HepG2 (cell line): ENCODE measurements around the gene SOAT1. TPM values are rescaled to one million over a fixed set of nuclear protein-coding genes. Genes with fewer than 3 reads are reported as not detected.
A peak's percentile ranks its signal among the peaks of the same experiment; 100 is the strongest.

Source experiments
- BORCS8-MEF2B ChIP-seq: sonication (generic); formaldehyde crosslinking; IDR thresholded peaks from 2 replicates; pipeline ENCODE4 v1.8.0; 2022; ENCODE audit warnings: mild to moderate bottlenecking, missing genetic modification reagents
- KLF15 ChIP-seq: sonication (generic); formaldehyde crosslinking; IDR thresholded peaks from 2 replicates; pipeline ENCODE4 v1.8.1; 2023; ENCODE audit warnings: borderline replicate concordance, mild to moderate bottlenecking, inconsistent platforms, missing genetic modification reagents, mixed read lengths
- KLF6 ChIP-seq: IDR thresholded peaks from 2 replicates; pipeline ENCODE4 v1.8.0; 2016; ENCODE audit warnings: missing biosample characterization, missing genetic modification reagents
- MEIS1 ChIP-seq: sonication (generic); formaldehyde crosslinking; IDR thresholded peaks from 2 replicates; pipeline ENCODE4 v1.9.0; 2021; ENCODE audit warnings: mild to moderate bottlenecking, missing genetic modification reagents, moderate library complexity, borderline replicate concordance
- NR2C2 ChIP-seq: sonication (generic); formaldehyde crosslinking; IDR thresholded peaks from 2 replicates; pipeline ENCODE4 v1.4.0; 2020; ENCODE audit warnings: missing genetic modification reagents, mild to moderate bottlenecking, moderate library complexity, borderline replicate concordance
- RBM39 ChIP-seq: fragments of 200-400 bp; formaldehyde crosslinking; IDR thresholded peaks from one replicate; pipeline ENCODE4 v1.6.1; 2018; ENCODE audit warnings: antibody characterized with exemption, mild to moderate bottlenecking, low read depth, low read length; ENCODE audit not compliant: poor library complexity, severe bottlenecking
- SALL1 ChIP-seq: sonication (generic); formaldehyde crosslinking; IDR thresholded peaks from 2 replicates; pipeline ENCODE4 v1.8.0; 2022; ENCODE audit warnings: mild to moderate bottlenecking, missing genetic modification reagents
- TOE1 ChIP-seq: sonication (generic); formaldehyde crosslinking; IDR thresholded peaks from 2 replicates; pipeline ENCODE4 v1.4.0; 2020; ENCODE audit warnings: mild to moderate bottlenecking, missing genetic modification reagents
- ZNF407 ChIP-seq: sonication (generic); formaldehyde crosslinking; IDR thresholded peaks from one replicate; pipeline ENCODE4 v1.5.1; 2020; ENCODE audit warnings: mild to moderate bottlenecking, missing genetic modification reagents; ENCODE audit errors: not compliant biosample characterization
- ZNF724P ChIP-seq: sonication (generic); formaldehyde crosslinking; IDR thresholded peaks from 2 replicates; pipeline ENCODE4 v1.8.0; 2022; ENCODE audit warnings: missing genetic modification reagents, borderline replicate concordance
- polyA plus RNA-seq, 8 experiments: library from polyadenylated mRNA; depleted of rRNA in 3 of 8; stranded (reverse) in 7 of 8; unstranded in 1 of 8; fragments of >200 nt; fragmentation: Illumina TruSeq in 4 of 8; extraction: Trizol in 4 of 8; gene quantifications; 2 replicates each; pipeline versions ENCODE4 v1.2.1 to v1.2.3, GENCODE V29; 2011 to 2016; ENCODE audit warnings: low read depth in 4 of 8, missing spikeins in 1 of 8, mixed read lengths in 1 of 8; ENCODE audit not compliant: insufficient read depth in 1 of 8
- total RNA-seq, 5 experiments: library from RNA; depleted of rRNA; stranded (reverse); fragments of >200 nt; fragmentation: Illumina TruSeq; extraction: Trizol; gene quantifications; 2 replicates each; pipeline ENCODE4 v1.2.3, GENCODE V29; 2016; ENCODE audit warnings: low read depth in 1 of 5
- TF ChIP-seq, protein P1 (sequence below), 2 experiments: sonication (generic) in 1 of 2; formaldehyde crosslinking in 1 of 2; IDR thresholded peaks; 2 replicates each; pipeline versions ENCODE4 v1.4.0 to v1.6.1; 2018 to 2020; ENCODE audit warnings: missing genetic modification reagents in 2 of 2, borderline replicate concordance in 1 of 2, low read depth in 1 of 2, mild to moderate bottlenecking in 1 of 2, missing biosample characterization in 1 of 2
- TF ChIP-seq, protein P2 (sequence below): IDR thresholded peaks from 2 replicates; pipeline ENCODE4 v1.6.1; 2018; ENCODE audit warnings: missing genetic modification reagents, mild to moderate bottlenecking, missing compliant biosample characterization
- TF ChIP-seq, protein P3 (sequence below): sonication (generic); formaldehyde crosslinking; IDR thresholded peaks from 2 replicates; pipeline ENCODE4 v1.5.0; 2020; ENCODE audit warnings: mild to moderate bottlenecking, missing genetic modification reagents

The SOAT1 gene
- total and polyA plus RNA-seq, 2 of the 13 experiments (the other 11 are each of a cell fraction or from before 2014, with no cell fraction given) = 22.3 to 52.0 TPM

DNA sequence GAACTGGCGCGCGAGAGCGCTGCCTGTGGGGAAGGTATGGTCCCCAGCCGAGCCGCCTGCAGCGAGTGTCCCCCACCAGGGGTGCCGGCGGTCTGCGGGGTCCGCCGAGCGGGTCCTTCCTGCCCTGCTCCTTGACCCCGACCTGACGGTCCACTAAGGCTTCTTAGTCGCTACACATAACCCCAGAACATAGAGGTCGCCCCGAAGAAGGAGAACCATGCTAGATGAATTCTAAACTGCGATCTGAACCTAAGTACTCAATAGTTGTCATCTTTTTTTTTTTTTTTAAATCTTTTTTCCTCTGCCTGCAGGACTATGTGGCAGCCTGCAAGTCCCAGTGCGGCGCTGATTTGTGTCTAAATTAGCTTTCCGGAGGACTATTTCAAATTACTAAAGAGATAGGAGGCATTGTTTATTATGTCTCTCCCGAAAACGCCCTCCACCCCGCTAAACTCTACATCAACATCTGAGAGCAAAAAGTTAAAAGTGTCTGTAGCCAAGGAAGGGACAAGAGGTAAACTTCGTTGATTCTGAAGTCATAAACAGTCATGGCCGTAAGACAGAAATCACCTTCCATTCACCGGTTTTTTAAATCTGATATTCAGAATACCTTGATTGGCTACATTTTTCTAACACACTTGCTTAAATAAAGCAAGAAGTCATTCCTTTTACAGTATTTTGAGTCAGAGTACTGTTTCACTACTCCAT, 72.7 kb downstream of the SOAT1 start (continued):
- TF ChIP-seq, protein P1, sequence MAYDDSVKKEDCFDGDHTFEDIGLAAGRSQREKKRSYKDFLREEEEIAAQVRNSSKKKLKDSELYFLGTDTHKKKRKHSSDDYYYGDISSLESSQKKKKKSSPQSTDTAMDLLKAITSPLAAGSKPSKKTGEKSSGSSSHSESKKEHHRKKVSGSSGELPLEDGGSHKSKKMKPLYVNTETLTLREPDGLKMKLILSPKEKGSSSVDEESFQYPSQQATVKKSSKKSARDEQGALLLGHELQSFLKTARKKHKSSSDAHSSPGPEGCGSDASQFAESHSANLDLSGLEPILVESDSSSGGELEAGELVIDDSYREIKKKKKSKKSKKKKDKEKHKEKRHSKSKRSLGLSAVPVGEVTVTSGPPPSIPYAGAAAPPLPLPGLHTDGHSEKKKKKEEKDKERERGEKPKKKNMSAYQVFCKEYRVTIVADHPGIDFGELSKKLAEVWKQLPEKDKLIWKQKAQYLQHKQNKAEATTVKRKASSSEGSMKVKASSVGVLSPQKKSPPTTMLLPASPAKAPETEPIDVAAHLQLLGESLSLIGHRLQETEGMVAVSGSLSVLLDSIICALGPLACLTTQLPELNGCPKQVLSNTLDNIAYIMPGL (CRISPR knock-in tag; IDR thresholded peaks at IDR 0.05; ENCODE audit: borderline replicate concordance in 1 of 2, low read depth in 1 of 2) = no peak
- no peak for TF ChIP-seq KLF15 (CRISPR knock-in tag)
- 0 out of 2 replicates have a peak, but pooled peaks have one; percentile 3 for TF ChIP-seq SALL1
- no peak for TF ChIP-seq RBM39
- TF ChIP-seq, protein P2, sequence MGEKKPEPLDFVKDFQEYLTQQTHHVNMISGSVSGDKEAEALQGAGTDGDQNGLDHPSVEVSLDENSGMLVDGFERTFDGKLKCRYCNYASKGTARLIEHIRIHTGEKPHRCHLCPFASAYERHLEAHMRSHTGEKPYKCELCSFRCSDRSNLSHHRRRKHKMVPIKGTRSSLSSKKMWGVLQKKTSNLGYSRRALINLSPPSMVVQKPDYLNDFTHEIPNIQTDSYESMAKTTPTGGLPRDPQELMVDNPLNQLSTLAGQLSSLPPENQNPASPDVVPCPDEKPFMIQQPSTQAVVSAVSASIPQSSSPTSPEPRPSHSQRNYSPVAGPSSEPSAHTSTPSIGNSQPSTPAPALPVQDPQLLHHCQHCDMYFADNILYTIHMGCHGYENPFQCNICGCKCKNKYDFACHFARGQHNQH (CRISPR knock-in tag) = no peak
- TF ChIP-seq MEIS1 (CRISPR knock-in tag) = 0 out of 2 replicates have a peak, but pooled peaks have one; percentile 37
- TF ChIP-seq NR2C2 = no peak; the same call in 1 of the 2 replicates
- no peak for TF ChIP-seq BORCS8-MEF2B
- no peak for TF ChIP-seq ZNF724P
- no peak; the same call in 1 of the 2 replicates for TF ChIP-seq KLF6
- no peak for TF ChIP-seq ZNF407 (CRISPR knock-in tag)
- TF ChIP-seq, protein P3, sequence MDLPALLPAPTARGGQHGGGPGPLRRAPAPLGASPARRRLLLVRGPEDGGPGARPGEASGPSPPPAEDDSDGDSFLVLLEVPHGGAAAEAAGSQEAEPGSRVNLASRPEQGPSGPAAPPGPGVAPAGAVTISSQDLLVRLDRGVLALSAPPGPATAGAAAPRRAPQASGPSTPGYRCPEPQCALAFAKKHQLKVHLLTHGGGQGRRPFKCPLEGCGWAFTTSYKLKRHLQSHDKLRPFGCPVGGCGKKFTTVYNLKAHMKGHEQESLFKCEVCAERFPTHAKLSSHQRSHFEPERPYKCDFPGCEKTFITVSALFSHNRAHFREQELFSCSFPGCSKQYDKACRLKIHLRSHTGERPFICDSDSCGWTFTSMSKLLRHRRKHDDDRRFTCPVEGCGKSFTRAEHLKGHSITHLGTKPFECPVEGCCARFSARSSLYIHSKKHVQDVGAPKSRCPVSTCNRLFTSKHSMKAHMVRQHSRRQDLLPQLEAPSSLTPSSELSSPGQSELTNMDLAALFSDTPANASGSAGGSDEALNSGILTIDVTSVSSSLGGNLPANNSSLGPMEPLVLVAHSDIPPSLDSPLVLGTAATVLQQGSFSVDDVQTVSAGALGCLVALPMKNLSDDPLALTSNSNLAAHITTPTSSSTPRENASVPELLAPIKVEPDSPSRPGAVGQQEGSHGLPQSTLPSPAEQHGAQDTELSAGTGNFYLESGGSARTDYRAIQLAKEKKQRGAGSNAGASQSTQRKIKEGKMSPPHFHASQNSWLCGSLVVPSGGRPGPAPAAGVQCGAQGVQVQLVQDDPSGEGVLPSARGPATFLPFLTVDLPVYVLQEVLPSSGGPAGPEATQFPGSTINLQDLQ (CRISPR knock-in tag) = no peak
- TF ChIP-seq TOE1 (CRISPR knock-in tag) = no peak
